Gastroesophageal sphincter (tissue), 3 donors: ENCODE measurements around the gene MPPED1.

Experiments used
- CTCF ChIP-seq, 4 experiments: fragments of 200-600 bp in 2 of 4; fragments of 450-650 bp in 2 of 4; sonication (generic) in 1 of 4; IDR thresholded peaks; one replicate each; pipeline ENCODE4 v1.5.1; 2017 to 2019; ENCODE audit warnings: antibody characterized with exemption in 4 of 4, mild to moderate bottlenecking in 2 of 4, moderate library complexity in 2 of 4
- EP300 ChIP-seq: sonication (generic); formaldehyde crosslinking; IDR thresholded peaks from one replicate; pipeline ENCODE4 v1.6.1; 2017; ENCODE audit warnings: antibody characterized with exemption, mild to moderate bottlenecking
- POLR2A ChIP-seq, 2 donors: fragments of 450-650 bp; IDR thresholded peaks; one replicate each; pipeline ENCODE4 v1.6.1; 2017; ENCODE audit warnings: antibody characterized with exemption in 2 of 2, mild to moderate bottlenecking in 2 of 2, moderate library complexity in 1 of 2
- POLR2AphosphoS5 ChIP-seq: sonication (generic); formaldehyde crosslinking; IDR thresholded peaks from one replicate; pipeline ENCODE4 v1.6.1; 2017; ENCODE audit warnings: antibody characterized with exemption

GRCh38 chr22:43509337-43509736 lies 97.5 kb downstream of the MPPED1 start:
- TF ChIP-seq CTCF (IDR thresholded peaks at IDR 0.05) (no peak), POLR2A (IDR thresholded peaks at IDR 0.05) (no peak), POLR2AphosphoS5 (no peak), EP300 (no peak)
